H9 (cell line): ENCODE data around the gene SLC5A7. TPM values are rescaled to one million over a fixed set of nuclear protein-coding genes. Genes with fewer than 3 reads are reported as not detected.

Experiments used
- DNase-seq: peaks from one replicate; pipeline ENCODE4 v3.0.0-alpha.2; 2017
- H2AFZ ChIP-seq: one replicate; pipeline ENCODE4 v1.6.1; 2013; ENCODE audit warnings: mild to moderate bottlenecking, low read length, control low read depth, moderate library complexity
- H2AK5ac ChIP-seq: 2 replicates; pipeline ENCODE4 v1.6.1; 2013; ENCODE audit warnings: low read length, control low read depth, mixed read lengths; ENCODE audit not compliant: insufficient read length
- H2BK120ac ChIP-seq: one replicate; pipeline ENCODE4 v1.6.1; 2013; ENCODE audit warnings: low read depth, mild to moderate bottlenecking, low read length, control low read depth, inconsistent platforms; ENCODE audit not compliant: poor library complexity, severe bottlenecking
- H2BK12ac ChIP-seq: 2 replicates; pipeline ENCODE4 v1.6.1; 2013; ENCODE audit warnings: low read length, control low read depth, mixed read lengths, low read depth; ENCODE audit not compliant: insufficient read length
- H2BK15ac ChIP-seq: 2 replicates; pipeline ENCODE4 v1.6.1; 2013; ENCODE audit warnings: low read depth, low read length, control low read depth
- H2BK20ac ChIP-seq: one replicate; pipeline ENCODE4 v1.6.1; 2013; ENCODE audit warnings: low read depth, mild to moderate bottlenecking, low read length, control low read depth, inconsistent platforms; ENCODE audit not compliant: poor library complexity, severe bottlenecking
- H2BK5ac ChIP-seq: 2 replicates; pipeline ENCODE4 v1.6.1; 2013; ENCODE audit warnings: low read length, control low read depth, mixed read lengths; ENCODE audit not compliant: insufficient read length
- H3K14ac ChIP-seq: 2 replicates; pipeline ENCODE4 v1.6.1; 2013; ENCODE audit warnings: low read length, control low read depth; ENCODE audit not compliant: insufficient read depth
- H3K18ac ChIP-seq: 2 replicates; pipeline ENCODE4 v1.6.1; 2013; ENCODE audit warnings: low read depth, mild to moderate bottlenecking, mixed read lengths, low read length, control low read depth; ENCODE audit not compliant: insufficient read length
- H3K23ac ChIP-seq: 2 replicates; pipeline ENCODE4 v1.6.1; 2013; ENCODE audit warnings: low read length, control low read depth, mixed read lengths, low read depth; ENCODE audit not compliant: insufficient read length
- H3K23me2 ChIP-seq: 2 replicates; pipeline ENCODE4 v1.6.1; 2013; ENCODE audit warnings: low read depth, mild to moderate bottlenecking, mixed read lengths, low read length, control low read depth; ENCODE audit not compliant: insufficient read length, poor library complexity, severe bottlenecking
- H3K27ac ChIP-seq: 2 replicates; pipeline ENCODE4 v1.5.1; 2013; ENCODE audit warnings: low read length, control low read depth, mixed read lengths, low read depth; ENCODE audit not compliant: insufficient read length
- H3K27me3 ChIP-seq: 2 replicates; pipeline ENCODE4 v1.6.1; 2013; ENCODE audit warnings: low read length, control low read depth, inconsistent platforms; ENCODE audit not compliant: insufficient read depth
- H3K4ac ChIP-seq: 2 replicates; pipeline ENCODE4 v1.6.1; 2013; ENCODE audit warnings: low read depth, mild to moderate bottlenecking, control low read depth, inconsistent platforms, low read length, moderate library complexity
- H3K4me1 ChIP-seq: 2 replicates; pipeline ENCODE4 v1.6.1; 2013; ENCODE audit warnings: low read length, control low read depth, inconsistent platforms; ENCODE audit not compliant: insufficient read depth
- H3K4me2 ChIP-seq: 2 replicates; pipeline ENCODE4 v1.6.1; 2013; ENCODE audit warnings: low read length, control low read depth, mixed read lengths; ENCODE audit not compliant: insufficient read length, insufficient read depth
- H3K56ac ChIP-seq: 2 replicates; pipeline ENCODE4 v1.6.1; 2013; ENCODE audit warnings: low read depth, mild to moderate bottlenecking, mixed read lengths, low read length, control low read depth; ENCODE audit not compliant: insufficient read length
- H3K79me1 ChIP-seq: 2 replicates; pipeline ENCODE4 v1.6.1; 2013; ENCODE audit warnings: low read depth, mild to moderate bottlenecking, moderate library complexity, low read length, control low read depth, inconsistent platforms; ENCODE audit not compliant: insufficient read depth, poor library complexity, severe bottlenecking
- H3K79me2 ChIP-seq: 2 replicates; pipeline ENCODE4 v1.6.1; 2013; ENCODE audit warnings: low read length, control low read depth, inconsistent platforms; ENCODE audit not compliant: insufficient read depth
- H3K9ac ChIP-seq: 2 replicates; pipeline ENCODE4 v1.6.1; 2013; ENCODE audit warnings: low read length, control low read depth, mixed read lengths; ENCODE audit not compliant: insufficient read length; ENCODE audit errors: extremely low read depth
- H3K9me3 ChIP-seq: one replicate; pipeline ENCODE4 v1.6.1; 2013; ENCODE audit warnings: low read depth, low read length, inconsistent platforms; ENCODE audit not compliant: control insufficient read depth
- H3T11ph ChIP-seq: one replicate; pipeline ENCODE4 v1.6.1; 2013; ENCODE audit warnings: mild to moderate bottlenecking, low read length, control low read depth, inconsistent platforms
- H4K20me1 ChIP-seq: one replicate; pipeline ENCODE4 v1.6.1; 2013; ENCODE audit not compliant: control insufficient read depth, insufficient read length, insufficient read depth
- H4K5ac ChIP-seq: 2 replicates; pipeline ENCODE4 v1.6.1; 2013; ENCODE audit warnings: low read depth, mild to moderate bottlenecking, mixed read lengths, low read length, control low read depth; ENCODE audit not compliant: insufficient read length
- H4K8ac ChIP-seq: replicated peaks from 2 replicates; pipeline ENCODE4 v1.6.1; 2013; ENCODE audit warnings: low read length, control low read depth, mixed read lengths, low read depth; ENCODE audit not compliant: insufficient read length
- H4K91ac ChIP-seq: 2 replicates; pipeline ENCODE4 v1.6.1; 2013; ENCODE audit warnings: low read depth, mild to moderate bottlenecking, moderate library complexity, mixed read lengths, low read length, control low read depth; ENCODE audit not compliant: insufficient read length
- H3K27ac Mint-ChIP-seq, 3 experiments: 2 replicates in 2 of 3; 3 replicates in 1 of 3; pipeline ENCODE4 v1.8.0; 2020 to 2021; ENCODE audit warnings: mixed read lengths in 3 of 3, mild to moderate bottlenecking in 1 of 3, moderate library complexity in 1 of 3
- H3K27me3 Mint-ChIP-seq: 2 replicates; pipeline ENCODE4 v1.8.0; 2021; ENCODE audit warnings: low read depth, mild to moderate bottlenecking, moderate library complexity, mixed read lengths
- H3K36me3 Mint-ChIP-seq, 3 experiments: 2 replicates in 2 of 3; 3 replicates in 1 of 3; pipeline ENCODE4 v1.8.0; 2020 to 2021; ENCODE audit warnings: low read depth in 3 of 3, mixed read lengths in 3 of 3; ENCODE audit not compliant: insufficient read depth in 1 of 3
- H3K4me1 Mint-ChIP-seq, 2 experiments: 2 replicates each; pipeline ENCODE4 v1.8.0; 2020; ENCODE audit warnings: mixed read lengths in 2 of 2
- H3K4me3 Mint-ChIP-seq, 2 experiments: 2 replicates in 1 of 2; 3 replicates in 1 of 2; pipeline ENCODE4 v1.8.0; 2020 to 2021; ENCODE audit warnings: mild to moderate bottlenecking in 2 of 2, mixed read lengths in 2 of 2, moderate library complexity in 1 of 2
- H3K9me3 Mint-ChIP-seq, 2 experiments: 2 replicates in 1 of 2; 3 replicates in 1 of 2; pipeline ENCODE4 v1.8.0; 2020; ENCODE audit warnings: mild to moderate bottlenecking in 2 of 2, mixed read lengths in 2 of 2, moderate library complexity in 1 of 2
- CTCF ChIP-seq: fragments of 200-600 bp; sonication (generic); conservative IDR thresholded peaks from 3 replicates; pipeline ENCODE4 v1.8.0; 2021; ENCODE audit warnings: antibody characterized with exemption, mild to moderate bottlenecking
- WGBS: extraction: QIAGEN DNeasy Blood & Tissue Kit; methylation state at CpG from one replicate; pipeline ENCODE4 v1.1.7; 2013; ENCODE audit warnings: missing lambda C conversion rate, low lambda C conversion rate, mixed read lengths; ENCODE audit not compliant: insufficient read length; ENCODE audit errors: extremely low coverage; 5-methylcytosine and 5-hydroxymethylcytosine counted together
- total RNA-seq: library from RNA; stranded (reverse); gene quantifications from 2 replicates; pipeline ENCODE4 v1.2.1, GENCODE V29; 2021

Gene SLC5A7
- total RNA-seq, 1 experiment from 2014 or later = 0.11 TPM

DNA sequence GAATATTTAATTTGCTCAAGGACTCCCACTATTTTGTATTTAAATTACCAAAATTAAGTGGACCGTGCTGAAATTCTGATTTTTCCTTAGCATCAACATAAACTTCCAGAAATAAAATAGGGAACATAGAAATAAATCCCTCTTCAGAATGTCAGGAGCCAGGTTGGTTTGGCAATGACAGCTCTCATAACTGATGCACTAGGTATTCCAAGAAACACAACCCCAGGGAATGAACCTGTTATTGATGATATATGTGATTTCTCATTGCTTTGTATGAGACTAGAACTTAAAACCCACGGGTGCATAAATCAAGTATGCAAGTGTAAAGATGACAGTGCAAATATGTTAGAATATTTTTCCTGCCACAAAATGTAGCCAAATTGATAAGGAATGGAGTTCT, 12.8 kb downstream of the SLC5A7 start:
- Histone ChIP-seq H3K4me1 (no peaks in the 10 kb centered on the region), H3K27me3 (no peaks in the 10 kb centered on the region), H3K14ac (no peak overlapping the region), H2BK15ac (no peak overlapping the region), H2AFZ (no peak overlapping the region), H3K23me2 (no peaks in the 10 kb centered on the region), H3K56ac (no peak overlapping the region), H3K4ac (no peak overlapping the region), H2BK120ac (no peak overlapping the region), H4K91ac (no peak overlapping the region), H3K18ac (no peak overlapping the region), H2BK12ac (no peak overlapping the region), H3K9ac (no peak overlapping the region), H2AK5ac (no peak overlapping the region), H3K79me2 (no peaks in the 10 kb centered on the region), H3K4me2 (no peak overlapping the region), H3K27ac (no peak overlapping the region), H3K9me3 (no peaks in the 10 kb centered on the region), H3K79me1 (no peaks in the 10 kb centered on the region), H2BK5ac (no peak overlapping the region), H2BK20ac (no peak overlapping the region), H3K23ac (no peak overlapping the region), H4K20me1 (no peaks in the 10 kb centered on the region), H4K8ac (no peak overlapping the region), H3T11ph (no peak overlapping the region), H4K5ac (no peak overlapping the region)
- Mint-ChIP-seq H3K9me3 (peaks cover 0 to 3% of the 10 kb centered on the region in 2 experiments; a peak in 1 of 5 replicates), H3K36me3 (no peaks in the 10 kb centered on the region), H3K27me3 (no peaks in the 10 kb centered on the region), H3K4me3 (no peak overlapping the region), H3K27ac (no peak overlapping the region), H3K4me1 (no peaks in the 10 kb centered on the region)
- no peak for DNase-seq
- no CpG with 5 or more reads among the region's 2 CpGs for whole genome bisulfite sequencing
- TF ChIP-seq CTCF = no peak
